ENCODE data around the gene NLRP5. TPM values are rescaled to one million over a fixed set of nuclear protein-coding genes. Genes with fewer than 3 reads are reported as not detected.

The NLRP5 gene
- polyA plus RNA-seq, 1 of the 3 experiments (the other 2 are of a cell fraction) = not detected

DNA sequence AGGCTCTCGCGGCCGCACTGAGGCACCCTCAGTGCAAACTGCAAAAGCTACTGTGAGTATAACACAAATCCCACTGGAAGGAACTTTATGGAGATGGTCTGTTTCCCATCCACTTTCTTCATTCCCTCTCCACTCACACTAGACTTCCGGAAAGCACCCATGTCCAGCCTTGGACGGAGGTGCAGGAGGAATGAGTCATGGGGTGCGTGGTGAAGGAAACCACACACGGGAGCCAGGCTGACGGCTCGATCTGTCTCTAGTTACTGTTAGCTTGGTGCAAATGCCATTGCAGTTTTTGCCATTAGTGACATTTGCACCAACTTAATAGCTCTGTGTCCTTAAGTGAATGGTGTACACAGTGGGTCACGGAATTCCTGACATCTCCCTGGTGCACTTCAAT, 24.4 kb upstream of the NLRP5 start:
- no peaks in the 10 kb centered on the region for H3K9me3 ChIP-seq
- ChIA-PET CTCF (no interaction called here), POLR2A (interaction anchor here (0.5 kb wide), 1 partner anchor 1430 kb away, joined by 3 read pairs; no protein-coding TSS in a partner anchor)
- no peaks in the 10 kb centered on the region for H4K20me1 ChIP-seq (ENCODE audit: insufficient read depth)
- no peak overlapping the region for H3K9ac ChIP-seq
- no peak overlapping the region for H2AFZ ChIP-seq (ENCODE audit: low read depth)
- 9% methylated on average over 10 of the region's 10 CpGs for WGBS (ENCODE audit: low lambda C conversion rate)
- TF ChIP-seq, protein P1, sequence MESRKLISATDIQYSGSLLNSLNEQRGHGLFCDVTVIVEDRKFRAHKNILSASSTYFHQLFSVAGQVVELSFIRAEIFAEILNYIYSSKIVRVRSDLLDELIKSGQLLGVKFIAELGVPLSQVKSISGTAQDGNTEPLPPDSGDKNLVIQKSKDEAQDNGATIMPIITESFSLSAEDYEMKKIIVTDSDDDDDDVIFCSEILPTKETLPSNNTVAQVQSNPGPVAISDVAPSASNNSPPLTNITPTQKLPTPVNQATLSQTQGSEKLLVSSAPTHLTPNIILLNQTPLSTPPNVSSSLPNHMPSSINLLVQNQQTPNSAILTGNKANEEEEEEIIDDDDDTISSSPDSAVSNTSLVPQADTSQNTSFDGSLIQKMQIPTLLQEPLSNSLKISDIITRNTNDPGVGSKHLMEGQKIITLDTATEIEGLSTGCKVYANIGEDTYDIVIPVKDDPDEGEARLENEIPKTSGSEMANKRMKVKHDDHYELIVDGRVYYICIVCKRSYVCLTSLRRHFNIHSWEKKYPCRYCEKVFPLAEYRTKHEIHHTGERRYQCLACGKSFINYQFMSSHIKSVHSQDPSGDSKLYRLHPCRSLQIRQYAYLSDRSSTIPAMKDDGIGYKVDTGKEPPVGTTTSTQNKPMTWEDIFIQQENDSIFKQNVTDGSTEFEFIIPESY (IDR thresholded peaks at IDR 0.05; ENCODE audit: borderline replicate concordance, low read depth) = no peak
- no peak for TF ChIP-seq RAD21 (IDR thresholded peaks at IDR 0.05; ENCODE audit: low read length)
- TF ChIP-seq, protein P2, sequence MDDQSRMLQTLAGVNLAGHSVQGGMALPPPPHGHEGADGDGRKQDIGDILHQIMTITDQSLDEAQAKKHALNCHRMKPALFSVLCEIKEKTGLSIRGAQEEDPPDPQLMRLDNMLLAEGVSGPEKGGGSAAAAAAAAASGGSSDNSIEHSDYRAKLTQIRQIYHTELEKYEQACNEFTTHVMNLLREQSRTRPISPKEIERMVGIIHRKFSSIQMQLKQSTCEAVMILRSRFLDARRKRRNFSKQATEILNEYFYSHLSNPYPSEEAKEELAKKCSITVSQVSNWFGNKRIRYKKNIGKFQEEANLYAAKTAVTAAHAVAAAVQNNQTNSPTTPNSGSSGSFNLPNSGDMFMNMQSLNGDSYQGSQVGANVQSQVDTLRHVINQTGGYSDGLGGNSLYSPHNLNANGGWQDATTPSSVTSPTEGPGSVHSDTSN (IDR thresholded peaks at IDR 0.05) = no peak
- TF ChIP-seq, protein P3, sequence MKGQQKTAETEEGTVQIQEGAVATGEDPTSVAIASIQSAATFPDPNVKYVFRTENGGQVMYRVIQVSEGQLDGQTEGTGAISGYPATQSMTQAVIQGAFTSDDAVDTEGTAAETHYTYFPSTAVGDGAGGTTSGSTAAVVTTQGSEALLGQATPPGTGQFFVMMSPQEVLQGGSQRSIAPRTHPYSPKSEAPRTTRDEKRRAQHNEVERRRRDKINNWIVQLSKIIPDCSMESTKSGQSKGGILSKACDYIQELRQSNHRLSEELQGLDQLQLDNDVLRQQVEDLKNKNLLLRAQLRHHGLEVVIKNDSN (IDR thresholded peaks at IDR 0.05; ENCODE audit: borderline replicate concordance, low read depth) = no peak
- TF ChIP-seq GATA2 (CRISPR knock-in tag; IDR thresholded peaks at IDR 0.05) = no peak
- no peak for TF ChIP-seq SMC3 (IDR thresholded peaks at IDR 0.05; ENCODE audit: low read depth, low read length)
- no peak for TF ChIP-seq SIN3A (IDR thresholded peaks at IDR 0.05; ENCODE audit: borderline replicate concordance, low read depth, low read length)
- no peak for TF ChIP-seq EP300 (IDR thresholded peaks at IDR 0.05; ENCODE audit: borderline replicate concordance in 1 of 2, low read depth in 1 of 2, low read length in 1 of 2)
- no peak for TF ChIP-seq YY1 (IDR thresholded peaks at IDR 0.05; ENCODE audit: low read depth)
- no peak for TF ChIP-seq TEAD4 (IDR thresholded peaks at IDR 0.05; ENCODE audit: borderline replicate concordance, insufficient read depth)
- no peak for TF ChIP-seq FOSL2 (IDR thresholded peaks at IDR 0.05; ENCODE audit: borderline replicate concordance, low read depth)
- TF ChIP-seq MXI1 (IDR thresholded peaks at IDR 0.05; ENCODE audit: low read depth, low read length) = no peak
- TF ChIP-seq RCOR1 (IDR thresholded peaks at IDR 0.05; ENCODE audit: low read length) = no peak
- TF ChIP-seq NFIC (IDR thresholded peaks at IDR 0.05; ENCODE audit: borderline replicate concordance) = no peak
- no peak for TF ChIP-seq RXRA (IDR thresholded peaks at IDR 0.05; ENCODE audit: borderline replicate concordance, low read depth)
- no peak for TF ChIP-seq MEF2A (IDR thresholded peaks at IDR 0.05; ENCODE audit: borderline replicate concordance, low read depth)
- TF ChIP-seq POLR2AphosphoS5 (IDR thresholded peaks at IDR 0.05; ENCODE audit: low read depth, low read length) = no peak
- H3K36me3 ChIP-seq (replicated peaks in 1 of 2; ENCODE audit: control insufficient read depth in 1 of 2, insufficient read depth in 2 of 2, low read length in 1 of 2) = no peaks in the 10 kb centered on the region
- H3K79me2 ChIP-seq (ENCODE audit: insufficient read depth) = no peaks in the 10 kb centered on the region
- H3K9me2 ChIP-seq = no peaks in the 10 kb centered on the region
- H3K4me1 ChIP-seq (ENCODE audit: control insufficient read depth in 1 of 2, insufficient read depth in 2 of 2, low read depth in 1 of 2, low read length in 1 of 2) = no peaks in the 10 kb centered on the region
- H3K27ac ChIP-seq (ENCODE audit: low read depth in 2 of 2, low read length in 1 of 2) = no peak overlapping the region
- peak overlapping the region; percentile 19; the same call in 1 of the 2 replicates for H3K4me2 ChIP-seq
- H3K4me3 ChIP-seq (ENCODE audit: low read depth in 2 of 2, low read length in 1 of 2) = no peak overlapping the region
- no peak for DNase-seq
- H3F3A ChIP-seq (replicated peaks; ENCODE audit: insufficient read depth) = no peaks in the 10 kb centered on the region
- H3K27me3 ChIP-seq (ENCODE audit: insufficient read depth) = peaks cover 20% of the 10 kb centered on the region; the same call in 1 of the 2 replicates
